Breast epithelium (tissue), 4 donors: ENCODE measurements around the gene C7. TPM values are rescaled to one million over a fixed set of nuclear protein-coding genes. Genes with fewer than 3 reads are reported as not detected.
"Not testable (repeated sequence)": the region's sequence is repeated elsewhere in the genome, so short reads cannot be mapped to it uniquely, and the experiment has no call there.

Experiments
- DNase-seq, 2 donors: peaks; one replicate each; pipeline ENCODE4 v3.0.0-alpha.2; 2019; ENCODE audit warnings: low spot score in 2 of 2
- H3K27ac ChIP-seq, 2 donors: fragments of 200-600 bp; sonication (generic) in 1 of 2; one replicate each; pipeline ENCODE4 v1.5.1; 2016 to 2019; ENCODE audit warnings: mild to moderate bottlenecking in 1 of 2
- H3K27me3 ChIP-seq, 2 donors: fragments of 200-600 bp; sonication (generic) in 1 of 2; one replicate each; pipeline versions ENCODE4 v1.5.1 to v1.6.0; 2017 to 2019; ENCODE audit warnings: control low read depth in 1 of 2, mild to moderate bottlenecking in 1 of 2
- H3K36me3 ChIP-seq: fragments of 200-600 bp; one replicate; pipeline ENCODE4 v1.5.1; 2019
- H3K4me1 ChIP-seq, 2 donors: fragments of 200-600 bp; sonication (generic); one replicate each; pipeline ENCODE4 v1.5.1; 2016 to 2019; ENCODE audit warnings: control low read depth in 1 of 2
- H3K4me3 ChIP-seq, 3 donors: fragments of 200-600 bp; sonication (generic); 1 replicate in 2 of 3; 2 replicates in 1 of 3; pipeline ENCODE4 v1.5.1; 2016 to 2019; ENCODE audit warnings: mild to moderate bottlenecking in 3 of 3, moderate library complexity in 2 of 3
- H3K9me3 ChIP-seq, 2 donors: fragments of 200-600 bp; sonication (generic) in 1 of 2; one replicate each; pipeline ENCODE4 v1.5.1; 2016 to 2019; ENCODE audit warnings: control low read depth in 1 of 2
- POLR2A ChIP-seq: fragments of 450-650 bp; IDR thresholded peaks from one replicate; pipeline ENCODE4 v1.6.1; 2016; ENCODE audit warnings: antibody characterized with exemption, mild to moderate bottlenecking, moderate library complexity
- POLR2AphosphoS5 ChIP-seq, 3 donors: sonication (generic); formaldehyde crosslinking; IDR thresholded peaks; one replicate each; pipeline ENCODE4 v1.6.1; 2017; ENCODE audit warnings: antibody characterized with exemption in 3 of 3
- intact Hi-C: fragments of 100-400 bp; cut with DNase I; formaldehyde crosslinking; loops from one replicate; pipeline ENCODE4 v1.15.1; 2023; ENCODE audit warnings: low total_unique reads
- total RNA-seq, 3 donors: library from RNA; depleted of rRNA; stranded (reverse); fragments of >200 nt; gene quantifications; one replicate each; pipeline ENCODE4 v1.1.0, GENCODE V29; 2016
- TF ChIP-seq, protein P1 (sequence below), 3 donors: fragments of 450-650 bp; IDR thresholded peaks; one replicate each; pipeline ENCODE4 v1.5.1; 2016 to 2017; ENCODE audit warnings: antibody characterized with exemption in 3 of 3, mild to moderate bottlenecking in 3 of 3, moderate library complexity in 3 of 3

C7 gene
- 100 to 1,000 TPM in 2 of 3 donors, 10 to 100 TPM in 1; 90.1 to 447 (median 109) TPM for total RNA-seq

GRCh38 chr5:40909264-40909663 is at the start of gene C7:
TSS of gene C7 (plus strand) at chr5:40909497. CDS start at chr5:40909611, 114 bp downstream.
- no peak for TF ChIP-seq POLR2AphosphoS5 (IDR thresholded peaks at IDR 0.05)
- no peak for TF ChIP-seq POLR2A
- TF ChIP-seq, protein P1, sequence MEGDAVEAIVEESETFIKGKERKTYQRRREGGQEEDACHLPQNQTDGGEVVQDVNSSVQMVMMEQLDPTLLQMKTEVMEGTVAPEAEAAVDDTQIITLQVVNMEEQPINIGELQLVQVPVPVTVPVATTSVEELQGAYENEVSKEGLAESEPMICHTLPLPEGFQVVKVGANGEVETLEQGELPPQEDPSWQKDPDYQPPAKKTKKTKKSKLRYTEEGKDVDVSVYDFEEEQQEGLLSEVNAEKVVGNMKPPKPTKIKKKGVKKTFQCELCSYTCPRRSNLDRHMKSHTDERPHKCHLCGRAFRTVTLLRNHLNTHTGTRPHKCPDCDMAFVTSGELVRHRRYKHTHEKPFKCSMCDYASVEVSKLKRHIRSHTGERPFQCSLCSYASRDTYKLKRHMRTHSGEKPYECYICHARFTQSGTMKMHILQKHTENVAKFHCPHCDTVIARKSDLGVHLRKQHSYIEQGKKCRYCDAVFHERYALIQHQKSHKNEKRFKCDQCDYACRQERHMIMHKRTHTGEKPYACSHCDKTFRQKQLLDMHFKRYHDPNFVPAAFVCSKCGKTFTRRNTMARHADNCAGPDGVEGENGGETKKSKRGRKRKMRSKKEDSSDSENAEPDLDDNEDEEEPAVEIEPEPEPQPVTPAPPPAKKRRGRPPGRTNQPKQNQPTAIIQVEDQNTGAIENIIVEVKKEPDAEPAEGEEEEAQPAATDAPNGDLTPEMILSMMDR (IDR thresholded peaks at IDR 0.05), result no peak
- Histone ChIP-seq H3K27ac (no peak within 1 kb of the TSS), H3K27me3 (no peaks in the 10 kb centered on the region), H3K4me1 (no peaks in the 10 kb centered on the region), H3K4me3 (no peak within 1 kb of the TSS), H3K36me3 (no peaks in the 10 kb centered on the region), H3K9me3 (no peaks in the 10 kb centered on the region)
- DNase-seq, result no peak
- intact Hi-C loops, result no loop called here

DNA sequence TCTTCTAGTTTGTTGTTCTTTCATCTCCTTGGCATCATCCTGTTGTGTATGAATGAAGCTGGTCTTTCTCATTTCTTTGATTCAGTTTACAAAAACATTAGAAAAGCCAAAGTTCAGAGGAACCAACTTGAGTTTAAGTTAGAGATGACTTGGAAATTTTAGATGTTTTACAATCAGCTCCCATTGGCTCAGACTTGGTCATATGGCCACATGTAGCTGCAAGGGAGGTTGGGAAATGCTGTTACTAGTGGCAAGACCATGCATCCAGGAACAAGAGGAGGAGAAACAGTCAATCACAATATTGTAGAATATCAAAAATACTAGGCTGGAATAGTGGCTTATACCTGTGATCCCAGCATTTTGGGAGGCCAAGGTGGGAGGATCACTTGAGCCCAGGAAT is 48.6 kb upstream of the C7 start:
- intact Hi-C loops, result no loop called here
- H3K36me3 ChIP-seq, result no peaks in the 10 kb centered on the region
- H3K4me1 ChIP-seq, result no peaks in the 10 kb centered on the region
- H3K4me3 ChIP-seq, result no peak overlapping the region
- no peak overlapping the region for H3K27ac ChIP-seq
- peaks cover 6 to 11% of the 10 kb centered on the region in 2 donors for H3K9me3 ChIP-seq
- DNase-seq, result no peak
- TF ChIP-seq POLR2AphosphoS5 (IDR thresholded peaks at IDR 0.05) (no peak), POLR2A (no peak)
- TF ChIP-seq, protein P1 (IDR thresholded peaks at IDR 0.05), result no peak
- H3K27me3 ChIP-seq, result no peaks in the 10 kb centered on the region

DNA sequence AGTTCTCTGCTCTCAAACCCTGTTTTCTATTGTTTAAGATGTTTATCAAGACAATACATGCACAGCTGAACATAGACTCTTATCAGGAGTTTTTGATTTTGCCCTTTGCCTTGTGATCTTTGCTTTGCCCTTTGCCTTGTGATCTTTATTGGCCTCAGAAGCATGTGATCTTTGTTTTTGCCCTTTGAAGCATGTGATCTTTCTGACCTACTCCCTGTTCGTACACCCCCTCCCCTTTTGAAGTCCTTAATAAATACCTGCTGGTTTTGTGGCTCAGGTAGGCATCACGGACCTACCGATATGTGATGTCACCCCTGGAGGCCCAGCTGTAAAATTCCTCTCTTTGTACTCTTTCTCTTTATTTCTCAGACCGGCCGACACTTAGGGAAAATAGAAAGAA is 44.3 kb upstream of the C7 start:
- intact Hi-C loops, DNase-seq, H3K36me3 ChIP-seq, H3K27ac ChIP-seq, H3K27me3 ChIP-seq, H3K4me1 ChIP-seq, H3K4me3 ChIP-seq: not testable (repeated sequence)
- H3K9me3 ChIP-seq, result peaks cover 6 to 11% of the 10 kb centered on the region in 2 donors

- H3K27ac ChIP-seq, result no peak overlapping the region
- TF ChIP-seq POLR2AphosphoS5 (IDR thresholded peaks at IDR 0.05), result no peak
- TF ChIP-seq, protein P1 (IDR thresholded peaks at IDR 0.05), result no peak
- no peak for TF ChIP-seq POLR2A
- H3K27me3 ChIP-seq, result no peaks in the 10 kb centered on the region
- no peaks in the 10 kb centered on the region for H3K4me1 ChIP-seq
- H3K36me3 ChIP-seq, result no peaks in the 10 kb centered on the region
- intact Hi-C loops, result no loop called here
- H3K4me3 ChIP-seq, result no peak overlapping the region
- H3K9me3 ChIP-seq, result peaks cover 6 to 11% of the 10 kb centered on the region in 2 donors
- no peak for DNase-seq
Measured at GRCh38 chr5:40866844-40867243, 42.5 kb upstream of the C7 start.

DNA sequence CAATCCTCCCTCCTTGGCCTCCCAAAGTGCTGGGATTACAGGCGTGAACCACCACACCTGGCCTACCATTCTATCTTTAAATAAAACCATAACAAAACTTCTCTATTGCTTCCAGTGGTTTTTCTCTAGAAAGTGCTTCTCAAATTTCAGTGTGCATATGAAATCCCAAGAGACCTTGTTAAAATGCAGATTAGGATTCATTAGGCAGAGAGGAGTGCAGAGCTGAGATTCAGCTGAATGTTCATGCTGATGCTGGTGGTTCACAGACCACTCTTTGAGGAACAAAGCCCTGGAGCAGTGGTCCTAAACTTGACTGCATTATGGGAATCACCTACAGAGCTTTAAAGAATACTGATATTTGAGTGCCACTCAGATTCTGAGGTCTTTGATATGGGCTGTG is 39.9 kb upstream of the C7 start:
- no peak for TF ChIP-seq POLR2AphosphoS5 (IDR thresholded peaks at IDR 0.05)
- TF ChIP-seq, protein P1 (IDR thresholded peaks at IDR 0.05), result no peak
- no peak for TF ChIP-seq POLR2A
- intact Hi-C loops, result no loop called here
- no peak overlapping the region for H3K4me3 ChIP-seq
- peaks cover 2 to 7% of the 10 kb centered on the region in 2 donors for H3K9me3 ChIP-seq
- H3K4me1 ChIP-seq, result no peaks in the 10 kb centered on the region
- no peak overlapping the region for H3K27ac ChIP-seq
- H3K27me3 ChIP-seq, result no peaks in the 10 kb centered on the region
- no peaks in the 10 kb centered on the region for H3K36me3 ChIP-seq
- DNase-seq, result no peak

DNA sequence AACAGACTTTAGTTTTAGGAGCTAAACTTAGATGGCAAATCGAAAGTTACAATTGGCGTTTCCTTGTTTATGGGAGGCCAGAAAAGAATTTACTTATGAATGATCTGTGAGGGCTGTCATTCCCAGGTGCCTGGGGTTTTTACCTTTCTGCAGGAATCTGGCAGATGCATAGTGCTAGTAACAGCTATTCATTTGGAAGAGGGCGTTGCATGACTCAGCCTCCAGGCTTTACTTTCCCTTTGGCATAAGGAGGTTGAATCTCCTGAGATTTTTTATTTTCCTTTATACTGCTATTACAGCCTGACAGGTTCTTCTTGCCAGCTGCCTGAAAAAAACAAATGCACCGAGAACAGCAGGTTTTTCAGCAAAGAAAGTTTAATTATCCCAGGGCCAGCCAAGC is 38.1 kb upstream of the C7 start:
- intact Hi-C loops, result no loop called here
- Histone ChIP-seq H3K27me3 (no peaks in the 10 kb centered on the region), H3K27ac (no peak overlapping the region), H3K4me1 (no peaks in the 10 kb centered on the region), H3K9me3 (no peaks in the 10 kb centered on the region), H3K36me3 (no peaks in the 10 kb centered on the region), H3K4me3 (no peak overlapping the region)
- no peak for DNase-seq
- no peak for TF ChIP-seq POLR2AphosphoS5 (IDR thresholded peaks at IDR 0.05)
- no peak for TF ChIP-seq POLR2A
- TF ChIP-seq, protein P1 (IDR thresholded peaks at IDR 0.05), result no peak

- intact Hi-C loops, H3K36me3 ChIP-seq, H3K27ac ChIP-seq, H3K9me3 ChIP-seq, DNase-seq, H3K4me3 ChIP-seq, H3K27me3 ChIP-seq, H3K4me1 ChIP-seq: not testable (repeated sequence)
Measured at GRCh38 chr5:40872253-40872652, 37.0 kb upstream of the C7 start.
